ENCODE data around the gene GH1. TPM values are rescaled to one million over a fixed set of nuclear protein-coding genes. Genes with fewer than 3 reads are reported as not detected.
"Not testable (repeated sequence)": the region's sequence is repeated elsewhere in the genome, so short reads cannot be mapped to it uniquely, and the experiment has no call there.

GH1 gene
- total and polyA plus RNA-seq, 9 of the 15 experiments (the other 6 are each of a cell fraction or from before 2014, with no cell fraction given) = not detected

- ChIA-PET POLR2A (interaction anchor here (0.6 to 1.3 kb wide), 2 partner anchors 187 to 238 kb away, joined by 3 read pairs; no protein-coding TSS in a partner anchor), CTCF (ENCODE audit: low intra/inter-chr PET ratio) (interaction anchor here (0.7 kb wide), 1 partner anchor 15 kb away, joined by 3 read pairs; no protein-coding TSS in a partner anchor)
- H2AFZ ChIP-seq (ENCODE audit: low read depth, low read length); H3K27ac ChIP-seq (ENCODE audit: extremely low read depth, low read depth, low read length); H3K9me3 ChIP-seq (replicated peaks; ENCODE audit: control insufficient read depth, insufficient read depth, low read depth, low read length); H3K79me2 ChIP-seq (ENCODE audit: control insufficient read depth, insufficient read depth, low read length); H3K4me1 ChIP-seq (replicated peaks in 1 of 2; ENCODE audit: control insufficient read depth in 2 of 2, insufficient read depth in 2 of 2, low read length in 2 of 2); in situ Hi-C loops (cut with MboI); H3K36me3 ChIP-seq (ENCODE audit: control insufficient read depth, insufficient read depth, low read length); BruUV-seq (replicated peaks); H3K4me3 ChIP-seq; H4K20me1 ChIP-seq (replicated peaks; ENCODE audit: control insufficient read depth, insufficient read depth, low read length); H3K9me1 ChIP-seq (ENCODE audit: control insufficient read depth, insufficient read depth, low read length); H3K4me2 ChIP-seq (ENCODE audit: insufficient read depth, low read length); H3K9ac ChIP-seq (ENCODE audit: insufficient read depth in 1 of 2, low read depth in 2 of 2, low read length in 2 of 2): not testable (repeated sequence)
- peaks cover 9 to 32% of the 10 kb centered on the region in 2 experiments; a peak in 4 of 5 replicates for H3K27me3 ChIP-seq (ENCODE audit: control insufficient read depth in 2 of 2, insufficient read depth in 2 of 2, low read length in 2 of 2)
- intact Hi-C loops (cut with micrococcal nuclease) = loop anchor here (10.0 kb wide), 1 partner anchor 508 kb away; no protein-coding TSS in a partner anchor
- FAIRE-seq = peak; percentile 57
- 42% methylated on average over 10 of the region's 12 CpGs for WGBS (ENCODE audit: insufficient coverage, low coverage, missing lambda C conversion rate)
- TF ChIP-seq RAD21 (CRISPR knock-in tag; conservative IDR thresholded peaks at IDR 0.05 in 1 of 2, IDR thresholded peaks at IDR 0.05 in 1 of 2) (peak in 1 of 2 experiments; percentile 40; a peak in 2 of 4 replicates), CTCF (IDR thresholded peaks at IDR 0.05 in 2 of 3, conservative IDR thresholded peaks at IDR 0.05 in 1 of 3; ENCODE audit: insufficient read depth in 2 of 3, low read depth in 1 of 3, low read length in 3 of 3) (peak; percentile 34 to 39 (median 37); a peak in 3 of 6 replicates), CTCFL (IDR thresholded peaks at IDR 0.05; ENCODE audit: borderline replicate concordance, insufficient read depth, low read depth, low read length, poor library complexity, severe bottlenecking) (peak; percentile 16), ZNF316 (IDR thresholded peaks at IDR 0.05) (0 out of 2 replicates have a peak, but pooled peaks have one; percentile 27)
- DNase-seq (ENCODE audit: extremely low read depth in 1 of 4, low spot score in 3 of 4) = peak in 3 of 4 experiments; percentile 27 to 60 (median 34)
- peak; percentile 93 for ATAC-seq
Observed at GRCh38 chr17:63907161-63907778, 11.4 kb downstream of the GH1 start.

GRCh38 chr17:63904796-63905195 is 13.8 kb downstream of the GH1 start:
- DNase-seq (ENCODE audit: extremely low read depth in 1 of 4, low spot score in 3 of 4); FAIRE-seq; H3K9me3 ChIP-seq (replicated peaks; ENCODE audit: control insufficient read depth, insufficient read depth, low read depth, low read length); H3K27ac ChIP-seq (ENCODE audit: extremely low read depth, low read depth, low read length); H3K9me1 ChIP-seq (ENCODE audit: control insufficient read depth, insufficient read depth, low read length); H2AFZ ChIP-seq (ENCODE audit: low read depth, low read length); in situ Hi-C loops (cut with MboI); H3K4me3 ChIP-seq; H3K36me3 ChIP-seq (ENCODE audit: control insufficient read depth, insufficient read depth, low read length); ATAC-seq; H3K79me2 ChIP-seq (ENCODE audit: control insufficient read depth, insufficient read depth, low read length); H3K4me2 ChIP-seq (ENCODE audit: insufficient read depth, low read length); H4K20me1 ChIP-seq (replicated peaks; ENCODE audit: control insufficient read depth, insufficient read depth, low read length); H3K4me1 ChIP-seq (replicated peaks in 1 of 2; ENCODE audit: control insufficient read depth in 2 of 2, insufficient read depth in 2 of 2, low read length in 2 of 2); H3K9ac ChIP-seq (ENCODE audit: insufficient read depth in 1 of 2, low read depth in 2 of 2, low read length in 2 of 2); BruUV-seq (replicated peaks): not testable (repeated sequence)
- H3K27me3 ChIP-seq (ENCODE audit: control insufficient read depth in 2 of 2, insufficient read depth in 2 of 2, low read length in 2 of 2) = peaks cover 3 to 17% of the 10 kb centered on the region in 2 experiments; a peak in 4 of 5 replicates
- ChIA-PET CTCF (ENCODE audit: low intra/inter-chr PET ratio) (interaction anchor here (0.6 to 0.7 kb wide), 2 partner anchors 215 to 375 kb away, joined by 3 to 4 read pairs; no protein-coding TSS in a partner anchor), POLR2A (interaction anchor here (0.6 kb wide), 1 partner anchor 242 kb away, joined by 4 read pairs; no protein-coding TSS in a partner anchor)
- intact Hi-C loops (cut with micrococcal nuclease) = loop anchor here (10.0 kb wide), 1 partner anchor 510 kb away; no protein-coding TSS in a partner anchor
- 28% methylated on average over 4 of the region's 8 CpGs for whole genome bisulfite sequencing (ENCODE audit: insufficient coverage, low coverage, missing lambda C conversion rate)

All from K562 (cell line).